HUES6 (cell line): Measurements from ENCODE around the gene CPPED1.
"Not testable (repeated sequence)": the region's sequence is repeated elsewhere in the genome, so short reads cannot be mapped to it uniquely, and the experiment has no call there.

ENCODE experiments used
- H3K27ac ChIP-seq: 2 replicates; pipeline ENCODE4 v1.7.0; 2013; ENCODE audit warnings: low read depth, mild to moderate bottlenecking, low read length, inconsistent platforms
- H3K27me3 ChIP-seq: 2 replicates; pipeline ENCODE4 v1.6.1; 2013; ENCODE audit warnings: low read length; ENCODE audit not compliant: control insufficient read depth, insufficient read depth
- H3K36me3 ChIP-seq: 2 replicates; pipeline ENCODE4 v1.6.1; 2013; ENCODE audit warnings: low read length; ENCODE audit not compliant: control insufficient read depth, insufficient read depth
- H3K4me1 ChIP-seq: 2 replicates; pipeline ENCODE4 v1.6.1; 2013; ENCODE audit warnings: low read length; ENCODE audit not compliant: control insufficient read depth, insufficient read depth
- H3K4me3 ChIP-seq: 2 replicates; pipeline ENCODE4 v1.5.1; 2013; ENCODE audit warnings: low read depth, low read length
- H3K9ac ChIP-seq: one replicate; pipeline ENCODE4 v1.6.1; 2013; ENCODE audit warnings: mild to moderate bottlenecking, low read length
- H3K9me3 ChIP-seq: 2 replicates; pipeline ENCODE4 v1.6.1; 2013; ENCODE audit warnings: low read depth, low read length; ENCODE audit not compliant: control insufficient read depth, insufficient read depth

The CPPED1 gene

DNA sequence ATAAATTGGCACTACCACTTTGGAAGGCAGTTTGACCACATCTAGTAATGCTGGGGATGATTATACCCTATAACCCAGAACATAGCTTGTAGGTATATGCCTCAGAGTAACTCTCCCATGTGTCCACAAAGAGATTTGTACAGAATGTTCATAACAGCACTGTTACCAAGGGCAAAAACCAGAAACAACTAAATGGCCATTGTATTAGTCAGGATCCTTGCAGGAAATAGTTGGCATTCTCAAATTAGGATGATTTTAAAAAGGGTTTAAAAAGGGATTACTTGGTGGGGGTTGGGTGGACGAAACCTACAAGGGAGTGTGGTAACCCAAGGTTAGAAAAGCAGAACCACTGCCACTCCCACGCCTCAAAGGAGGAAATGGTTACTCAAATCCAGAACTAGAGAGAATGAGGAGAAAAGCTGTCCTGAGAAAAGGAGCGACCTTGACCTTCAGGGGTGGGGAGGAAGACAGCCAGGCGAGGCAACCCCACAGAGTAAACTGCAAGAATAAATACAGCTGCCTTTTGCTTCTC, 2.1 kb downstream of the CPPED1 start:
- no peaks in the 10 kb centered on the region for H3K27me3 ChIP-seq
- no peak overlapping the region for H3K27ac ChIP-seq
- H3K4me1 ChIP-seq, result peaks cover 10% of the 10 kb centered on the region; the same call in 1 of the 2 replicates
- no peaks in the 10 kb centered on the region for H3K36me3 ChIP-seq
- H3K9ac ChIP-seq, result peak overlapping the region; percentile 4
- no peak overlapping the region for H3K4me3 ChIP-seq
- no peaks in the 10 kb centered on the region for H3K9me3 ChIP-seq

DNA sequence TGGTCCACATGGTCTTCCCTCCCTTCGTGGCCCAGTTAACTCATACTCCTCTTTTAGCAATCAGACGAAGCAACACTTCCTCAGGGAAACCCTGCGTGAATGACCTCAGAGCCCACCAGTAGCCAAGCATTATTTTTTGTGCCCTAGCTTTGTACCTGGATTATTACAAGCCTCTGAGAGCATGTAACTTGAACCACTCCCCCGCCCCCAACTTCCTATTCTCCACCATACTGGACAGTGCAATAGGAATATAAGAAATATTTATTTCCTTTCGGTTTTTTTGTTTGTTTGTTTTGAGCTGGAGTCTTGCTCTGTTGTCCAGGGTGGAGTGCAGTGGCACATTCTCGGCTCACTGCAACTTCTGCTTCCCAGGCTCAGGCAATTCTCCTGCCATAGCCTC, 2.9 kb downstream of the CPPED1 start:
- Histone ChIP-seq H3K4me1 (peaks cover 10% of the 10 kb centered on the region; the same call in 1 of the 2 replicates), H3K27ac (no peak overlapping the region), H3K4me3 (no peak overlapping the region), H3K9ac (no peak overlapping the region), H3K27me3 (no peaks in the 10 kb centered on the region), H3K9me3 (no peaks in the 10 kb centered on the region), H3K36me3 (no peaks in the 10 kb centered on the region)

DNA sequence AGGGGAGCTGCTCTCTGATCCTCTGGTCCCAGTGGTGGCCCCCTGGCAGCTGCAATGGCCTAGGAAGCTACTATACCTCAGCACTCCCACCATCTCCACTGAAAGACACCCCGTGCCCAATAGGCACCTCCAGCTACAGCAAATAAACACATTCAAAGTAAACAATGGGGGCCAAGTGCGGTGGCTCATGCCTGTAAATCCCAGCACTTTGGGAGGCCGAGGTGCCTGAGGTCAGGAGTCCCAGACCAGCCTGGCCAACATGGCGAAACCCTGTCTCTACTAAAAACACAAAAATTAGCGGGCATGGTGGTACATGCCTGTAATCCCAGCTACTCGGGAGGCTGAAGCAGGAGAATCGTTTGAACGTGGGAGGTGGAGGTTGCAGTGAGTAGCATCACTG, 3.7 kb downstream of the CPPED1 start:
- peaks cover 10% of the 10 kb centered on the region; the same call in 1 of the 2 replicates for H3K4me1 ChIP-seq
- H3K27me3 ChIP-seq, H3K9me3 ChIP-seq, H3K9ac ChIP-seq, H3K36me3 ChIP-seq, H3K4me3 ChIP-seq, H3K27ac ChIP-seq: not testable (repeated sequence)

DNA sequence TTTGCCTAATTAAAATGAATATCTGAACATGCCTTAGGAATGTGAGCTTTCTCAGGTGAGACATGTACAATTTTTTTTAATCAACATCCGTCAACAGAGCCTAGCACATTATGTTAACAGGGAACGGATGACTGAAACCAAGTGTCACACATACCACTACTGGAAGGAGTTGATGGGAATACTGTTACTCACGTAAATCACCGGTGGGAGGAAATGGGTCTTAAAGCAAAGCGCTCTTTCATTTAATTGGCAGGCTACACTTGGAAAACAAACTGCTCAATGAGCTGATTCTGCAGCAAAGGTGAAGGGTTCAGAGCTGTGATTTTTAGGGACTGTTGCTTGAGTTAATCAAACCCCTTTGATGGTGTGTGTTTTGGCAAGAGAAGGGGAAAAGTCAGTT, 4.8 kb downstream of the CPPED1 start:
- no peak overlapping the region for H3K27ac ChIP-seq
- H3K27me3 ChIP-seq, result no peaks in the 10 kb centered on the region
- H3K9ac ChIP-seq, result no peak overlapping the region
- no peaks in the 10 kb centered on the region for H3K9me3 ChIP-seq
- no peak overlapping the region for H3K4me3 ChIP-seq
- H3K4me1 ChIP-seq, result peaks cover 21% of the 10 kb centered on the region
- no peaks in the 10 kb centered on the region for H3K36me3 ChIP-seq

DNA sequence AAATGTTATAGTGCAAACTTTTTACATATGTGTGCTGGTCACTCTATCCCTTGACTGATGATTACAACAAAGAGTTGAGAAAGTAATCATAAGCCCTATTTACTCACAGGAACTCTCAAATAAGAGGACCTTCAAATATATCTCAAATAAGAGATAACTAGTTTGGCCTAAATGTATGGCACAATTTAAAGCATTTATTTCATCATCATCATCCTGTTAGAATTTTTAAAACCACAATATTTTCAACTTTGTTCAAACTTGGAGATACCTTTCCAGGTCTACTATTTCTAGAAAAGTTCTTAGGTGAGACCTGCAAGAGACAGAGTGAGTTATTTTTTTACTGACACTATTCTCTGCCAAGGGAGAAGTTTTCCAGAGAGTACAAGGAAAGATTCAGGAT, 5.5 kb downstream of the CPPED1 start:
- H3K4me3 ChIP-seq, result no peak overlapping the region
- no peak overlapping the region for H3K27ac ChIP-seq
- no peaks in the 10 kb centered on the region for H3K27me3 ChIP-seq
- H3K9ac ChIP-seq, result no peak overlapping the region
- H3K4me1 ChIP-seq, result peaks cover 27% of the 10 kb centered on the region
- no peaks in the 10 kb centered on the region for H3K9me3 ChIP-seq
- no peaks in the 10 kb centered on the region for H3K36me3 ChIP-seq

DNA sequence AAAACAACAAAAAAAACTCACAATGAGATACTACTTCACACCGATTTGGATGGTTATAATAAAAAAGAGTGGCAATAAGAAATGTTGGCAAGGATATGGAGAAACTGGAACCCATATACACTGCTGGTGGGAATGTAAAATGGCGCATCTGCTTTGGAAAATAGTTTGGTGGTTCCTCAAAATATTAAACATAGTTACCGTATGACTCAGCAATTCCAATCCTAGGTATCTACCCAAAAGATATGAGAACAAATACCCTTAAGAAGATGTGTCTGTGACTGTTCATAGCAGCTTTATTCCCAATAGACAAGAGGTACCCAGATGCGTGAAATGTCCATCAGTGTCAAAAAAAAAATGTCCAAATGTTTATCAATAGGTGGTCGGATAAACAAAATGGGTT, 7.2 kb downstream of the CPPED1 start:
- H3K27ac ChIP-seq, result no peak overlapping the region
- no peak overlapping the region for H3K4me3 ChIP-seq
- no peak overlapping the region for H3K9ac ChIP-seq
- no peaks in the 10 kb centered on the region for H3K9me3 ChIP-seq
- no peaks in the 10 kb centered on the region for H3K36me3 ChIP-seq
- no peaks in the 10 kb centered on the region for H3K27me3 ChIP-seq
- H3K4me1 ChIP-seq, result peaks cover 17% of the 10 kb centered on the region

DNA sequence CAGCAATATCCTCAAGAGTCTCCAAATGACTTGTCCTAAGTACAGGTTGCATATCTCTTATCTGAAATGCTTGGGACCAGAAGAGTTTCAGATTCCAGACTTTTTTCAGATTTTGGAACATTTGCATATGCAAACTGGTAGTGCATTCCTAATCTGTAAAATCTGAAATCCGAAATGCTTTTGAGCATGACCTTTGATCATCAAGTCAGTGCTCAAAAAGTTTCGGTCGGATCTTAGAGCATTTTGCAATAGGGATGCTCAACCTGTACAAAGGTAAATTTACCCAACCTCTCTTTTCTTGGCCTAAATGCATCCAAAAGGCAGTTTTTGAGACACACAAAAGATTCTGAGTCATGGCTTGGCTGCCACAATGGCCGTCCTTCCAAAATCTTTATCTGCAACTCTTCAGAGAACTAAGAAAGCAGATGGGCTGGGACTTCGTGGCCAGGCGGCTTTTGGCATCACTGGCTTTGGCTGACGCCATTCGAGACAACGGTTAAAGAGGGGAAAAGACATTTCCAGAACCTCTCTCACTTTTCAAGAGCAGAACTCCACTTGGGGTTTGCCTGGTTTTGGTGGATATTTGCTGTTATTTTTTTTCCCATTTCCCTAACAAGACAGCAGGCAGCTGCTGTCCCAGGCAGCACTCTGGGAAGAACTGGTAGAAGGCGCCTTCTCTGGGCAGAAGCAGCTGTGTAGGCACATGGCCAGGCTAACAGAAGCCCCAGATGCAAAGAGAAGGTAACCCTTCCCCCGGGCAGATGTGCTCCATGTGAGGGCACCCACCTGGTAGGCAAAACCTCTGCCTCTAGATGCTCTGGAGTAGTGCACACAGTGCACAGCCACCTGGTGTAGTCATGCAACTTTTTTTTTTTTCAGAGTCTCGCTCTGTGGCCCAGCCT, 8.9 kb downstream of the CPPED1 start:
- H3K4me1 ChIP-seq, result peaks cover 17% of the 10 kb centered on the region
- H3K36me3 ChIP-seq, result no peaks in the 10 kb centered on the region
- H3K27ac ChIP-seq, result no peak overlapping the region
- H3K9me3 ChIP-seq, result no peaks in the 10 kb centered on the region
- no peaks in the 10 kb centered on the region for H3K27me3 ChIP-seq
- no peak overlapping the region for H3K4me3 ChIP-seq
- H3K9ac ChIP-seq, result no peak overlapping the region

DNA sequence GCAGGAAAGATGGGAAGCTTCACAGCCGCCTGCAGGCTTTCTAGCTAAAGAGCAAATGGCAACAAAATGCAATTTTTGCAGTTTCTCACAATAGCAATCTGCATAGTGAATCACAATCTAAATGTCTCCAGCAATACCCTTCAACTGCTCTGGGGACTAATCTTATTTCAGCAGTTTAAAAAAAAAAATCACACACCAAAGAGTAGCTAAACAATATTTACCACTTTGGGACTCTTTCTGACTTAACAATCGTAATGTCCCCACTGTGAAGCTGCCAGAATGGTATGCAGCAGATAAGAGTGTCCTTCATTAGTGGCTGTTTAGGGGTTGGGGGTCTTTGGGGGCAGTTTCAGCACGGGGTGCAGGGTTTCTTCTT, 9.8 kb downstream of the CPPED1 start:
- H3K27me3 ChIP-seq, result no peaks in the 10 kb centered on the region
- no peaks in the 10 kb centered on the region for H3K9me3 ChIP-seq
- H3K4me1 ChIP-seq, result peaks cover 17% of the 10 kb centered on the region
- H3K4me3 ChIP-seq, result no peak overlapping the region
- H3K27ac ChIP-seq, result no peak overlapping the region
- H3K36me3 ChIP-seq, result no peaks in the 10 kb centered on the region
- no peak overlapping the region for H3K9ac ChIP-seq

DNA sequence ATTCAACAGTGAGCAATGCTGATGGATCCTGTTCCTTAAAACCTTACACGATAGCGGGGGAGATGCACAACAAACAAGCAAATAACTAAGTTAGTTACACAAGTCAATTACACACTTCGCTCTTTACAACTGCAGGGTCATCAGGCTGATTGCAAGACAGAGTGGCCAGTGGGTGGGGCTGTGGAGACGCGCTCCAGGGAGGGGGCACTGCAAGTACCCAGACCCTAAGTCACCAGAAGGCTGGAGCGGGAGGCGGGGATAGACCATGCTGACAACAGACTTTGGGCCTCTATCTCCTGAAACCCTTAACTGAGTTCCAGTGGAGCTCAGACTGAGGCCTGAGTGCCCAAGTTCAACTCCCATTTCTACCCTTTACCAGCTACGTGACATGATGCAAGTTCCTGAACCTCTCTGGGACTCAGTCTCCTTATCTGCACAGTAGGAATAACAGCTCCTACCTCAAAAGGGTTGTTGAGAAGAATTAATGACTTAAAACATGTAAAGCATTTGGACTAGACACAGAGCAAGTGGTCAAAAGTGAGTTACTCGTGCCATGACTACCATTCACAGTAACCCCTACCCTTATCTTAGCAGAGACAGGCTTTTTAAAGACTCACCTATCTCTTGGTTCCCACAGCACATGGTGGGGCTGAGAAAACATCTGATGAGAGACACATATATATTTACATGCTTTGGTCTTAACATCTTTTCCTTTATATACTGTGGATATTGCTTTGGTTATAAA, 10.4 kb downstream of the CPPED1 start:
- H3K36me3 ChIP-seq, result no peaks in the 10 kb centered on the region
- no peak overlapping the region for H3K9ac ChIP-seq
- no peaks in the 10 kb centered on the region; the same call in 1 of the 2 replicates for H3K9me3 ChIP-seq
- no peaks in the 10 kb centered on the region for H3K27me3 ChIP-seq
- H3K4me3 ChIP-seq, result no peak overlapping the region
- no peak overlapping the region for H3K27ac ChIP-seq
- H3K4me1 ChIP-seq, result peaks cover 17% of the 10 kb centered on the region

DNA sequence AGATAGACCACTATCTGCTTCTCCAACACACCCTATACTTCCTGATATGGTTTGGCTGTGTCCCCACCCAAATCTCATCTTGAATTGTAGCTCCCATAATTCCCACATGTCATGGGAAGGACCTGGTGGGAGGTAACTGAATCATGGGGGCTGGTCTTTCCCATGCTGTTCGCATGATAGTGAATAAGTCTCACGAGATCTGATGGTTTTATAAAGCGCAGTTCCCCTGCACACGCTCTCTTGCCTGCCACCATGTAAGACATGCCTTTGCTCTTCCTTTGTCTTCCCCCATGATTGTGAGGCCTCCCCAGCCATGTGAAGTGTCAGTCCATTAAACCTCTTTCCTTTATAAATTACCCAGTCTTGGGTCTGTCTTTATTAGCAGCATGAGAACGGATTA, 11.2 kb downstream of the CPPED1 start:
- not testable (repeated sequence) for H3K4me3 ChIP-seq, H3K9ac ChIP-seq, H3K27me3 ChIP-seq, H3K27ac ChIP-seq, H3K9me3 ChIP-seq, H3K36me3 ChIP-seq
- H3K4me1 ChIP-seq, result peaks cover 17% of the 10 kb centered on the region

DNA sequence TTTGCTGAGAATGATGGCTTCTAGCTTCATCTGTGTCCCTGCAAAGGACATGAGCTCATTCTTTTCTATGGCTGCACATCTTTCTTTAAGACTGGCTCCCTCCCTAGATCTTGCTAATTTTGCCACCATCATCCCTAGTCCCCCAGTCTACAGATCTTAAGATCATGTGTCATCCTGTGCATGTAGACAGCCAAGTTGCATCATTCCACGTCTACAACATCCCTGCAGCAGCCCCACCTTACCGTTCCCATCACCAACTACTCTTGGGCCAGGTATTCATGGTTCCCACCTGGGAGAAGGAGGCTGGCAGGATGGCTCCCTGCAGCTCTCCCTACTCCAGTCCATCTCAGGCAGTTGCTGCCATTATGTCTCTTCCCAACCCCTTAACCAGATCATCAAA, 12.3 kb downstream of the CPPED1 start:
- Histone ChIP-seq H3K4me3 (no peak overlapping the region), H3K9me3 (peaks cover 8% of the 10 kb centered on the region), H3K9ac (no peak overlapping the region), H3K36me3 (0 out of 2 replicates have a peak, but pooled peaks cover 3% of the 10 kb centered on the region), H3K27ac (no peak overlapping the region), H3K27me3 (no peaks in the 10 kb centered on the region), H3K4me1 (peaks cover 17% of the 10 kb centered on the region)
